GM18517 (cell line): ENCODE data around the gene GNS.
"Not testable (repeated sequence)": the region's sequence is repeated elsewhere in the genome, so short reads cannot be mapped to it uniquely, and the experiment has no call there.

Source experiments
- ATAC-seq: cut with Tn5 transposase; IDR thresholded peaks from one replicate; pipeline ENCODE4 v1.9.1; 2021; ENCODE audit warnings: mild to moderate bottlenecking, moderate library complexity; ENCODE audit not compliant: unreplicated experiment

GNS gene

DNA sequence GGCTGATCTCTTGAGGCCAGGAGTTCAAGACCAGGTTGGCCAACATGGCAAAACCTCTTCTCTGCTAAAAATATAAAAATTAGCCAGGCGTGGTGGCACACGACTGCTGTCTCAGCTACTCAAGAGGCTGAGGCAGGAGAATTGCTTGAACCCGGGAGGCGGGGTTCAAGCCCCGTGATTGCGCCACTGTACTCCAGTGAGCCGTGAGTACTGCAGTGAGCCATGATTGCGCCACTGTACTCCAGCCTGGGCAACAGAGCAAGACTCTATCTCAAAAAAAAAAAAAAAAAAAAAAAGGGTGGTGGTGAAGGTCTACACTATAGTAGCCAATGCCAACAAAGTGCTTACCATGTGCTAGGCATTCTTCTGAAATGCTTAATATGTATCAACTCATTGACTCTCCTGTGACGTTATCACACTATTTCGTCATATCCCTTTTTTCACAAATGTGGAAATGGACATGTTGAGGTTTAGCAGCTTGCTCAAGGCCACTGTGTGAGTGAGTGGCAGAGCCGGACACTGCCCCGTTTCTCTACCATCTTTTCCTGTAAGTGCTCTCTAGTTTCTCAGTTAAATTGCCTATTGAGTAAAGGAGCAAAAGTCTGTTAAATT is 59.6 kb downstream of the GNS start:
- ATAC-seq = no peak

DNA sequence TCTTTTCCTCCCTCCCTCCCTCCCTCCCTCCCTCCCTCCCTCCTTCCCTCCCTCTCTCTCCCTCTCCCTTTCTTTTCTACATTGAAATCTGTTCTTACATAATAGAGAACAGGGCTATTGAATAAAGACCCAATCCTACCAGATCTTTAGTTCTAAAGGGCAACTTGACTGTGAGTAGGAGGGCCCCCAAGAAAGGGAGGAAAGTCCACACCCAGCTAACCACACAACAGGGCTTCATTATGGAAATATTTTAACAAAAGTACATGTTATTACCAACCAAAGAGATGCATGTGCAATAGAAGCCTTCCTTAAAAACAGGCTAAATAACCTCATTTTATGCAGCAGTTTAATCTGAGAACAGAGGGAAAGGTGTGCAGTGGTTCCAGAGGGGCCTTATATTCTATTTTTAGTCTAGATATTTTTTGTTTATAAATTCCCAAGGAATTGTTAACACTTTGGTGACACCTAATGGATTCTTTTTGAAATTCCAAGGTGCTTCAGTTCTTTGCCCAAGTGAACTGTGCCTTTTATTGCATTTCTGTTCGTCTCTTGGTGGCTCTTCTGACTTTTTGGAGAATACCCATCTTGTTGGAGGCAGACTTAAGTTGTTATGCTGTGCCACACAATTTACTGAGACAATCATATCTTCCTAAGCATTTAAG is 63.0 kb downstream of the GNS start:
- ATAC-seq = no peak

DNA sequence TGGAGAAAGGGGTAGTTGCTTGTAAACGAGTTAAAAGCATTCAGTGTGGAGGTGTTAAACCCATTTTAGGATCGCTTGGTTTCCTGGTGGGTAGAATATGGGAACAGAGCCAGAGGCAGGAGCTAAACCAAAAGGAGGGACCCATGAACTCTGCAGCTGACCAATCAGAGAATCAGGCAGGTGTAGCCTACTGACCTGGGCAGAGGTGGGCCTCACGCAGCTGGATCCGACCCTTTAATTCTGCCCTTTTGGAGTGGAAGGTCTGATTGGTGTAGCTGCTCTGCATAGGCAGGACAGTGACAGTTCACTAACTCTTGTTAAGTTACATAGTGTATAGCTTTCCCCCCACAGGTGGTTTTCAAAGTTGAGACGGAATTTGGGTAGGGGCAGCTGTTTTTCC is 63.7 kb downstream of the GNS start:
- ATAC-seq = no peak

DNA sequence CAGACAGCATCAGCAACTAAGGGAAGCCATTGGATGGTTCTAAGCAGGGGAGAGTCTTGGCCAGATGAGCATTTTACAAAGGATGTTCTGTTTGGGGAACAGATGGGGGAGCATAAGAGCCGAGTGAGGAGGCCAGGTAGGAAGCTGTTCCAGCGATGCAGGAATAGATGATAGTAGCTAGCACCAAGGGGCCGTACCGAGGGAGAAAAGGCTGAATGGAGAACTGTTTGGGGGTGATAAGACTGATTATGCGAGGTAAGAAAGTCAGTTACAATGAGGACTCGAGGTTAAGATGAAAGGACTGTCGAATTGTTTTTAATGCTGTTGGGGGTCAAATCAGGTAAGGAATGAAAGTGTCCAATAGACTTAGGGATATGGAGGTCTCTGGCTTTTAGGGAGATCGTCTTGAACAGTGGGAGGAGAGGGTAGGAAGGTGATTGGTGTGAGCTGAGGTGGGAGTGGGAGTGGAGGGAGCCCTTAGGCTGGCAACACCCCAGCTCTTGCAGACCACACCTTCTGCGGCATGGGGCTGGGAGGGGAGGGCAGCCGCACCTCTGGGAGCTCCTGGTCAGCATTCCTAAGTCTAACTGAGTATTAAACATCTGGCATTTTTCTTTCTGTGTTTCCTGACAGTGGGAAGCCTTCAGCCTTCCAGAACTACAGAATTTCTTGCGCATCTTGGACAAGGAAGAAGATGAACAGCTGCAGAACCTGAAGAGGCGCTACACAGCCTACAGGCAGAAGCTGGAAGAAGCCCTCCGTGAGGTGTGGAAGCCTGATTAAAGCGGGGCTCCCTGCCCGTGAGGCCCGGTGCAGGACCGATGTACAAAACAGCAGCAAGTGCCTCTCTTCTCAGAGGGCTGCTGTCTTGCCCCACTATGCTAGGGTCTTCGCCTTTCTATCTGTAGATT is 64.8 kb downstream of the GNS start:
- no peak for ATAC-seq

GRCh38 chr12:64691795-64692583 is 67.2 kb downstream of the GNS start:
- ATAC-seq = no peak

DNA sequence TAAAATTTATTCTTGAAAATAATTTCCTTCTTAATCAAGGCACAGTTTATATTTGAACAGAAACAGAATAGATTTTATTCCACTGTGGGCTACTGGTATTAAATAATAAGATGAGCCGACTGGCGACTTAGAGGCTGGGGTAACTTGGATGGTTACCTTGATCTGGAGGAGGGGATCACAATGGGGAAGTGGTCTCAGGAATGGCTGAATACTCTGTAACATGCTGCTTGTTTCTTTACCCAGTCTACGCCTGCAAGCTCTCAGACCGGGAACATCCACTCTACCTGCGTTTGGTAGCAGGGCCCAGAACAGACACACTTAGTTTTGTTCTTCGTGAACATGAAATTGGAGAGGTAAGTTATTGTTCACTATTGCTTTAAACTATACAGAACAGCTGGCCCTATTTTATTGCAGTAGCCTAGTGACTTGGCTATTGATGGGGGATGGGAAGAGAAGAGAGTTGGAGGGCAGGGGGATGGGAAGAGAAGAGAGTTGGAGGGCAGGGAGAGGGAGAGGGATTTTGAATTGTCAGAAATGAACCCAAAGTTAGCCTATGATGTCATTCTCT is 67.9 kb downstream of the GNS start:
- ATAC-seq = no peak

- not testable (repeated sequence) for ATAC-seq
Measured at GRCh38 chr12:64690236-64690635, 69.0 kb downstream of the GNS start.

GRCh38 chr12:64688715-64689114 is 70.5 kb downstream of the GNS start:
- no peak for ATAC-seq

GRCh38 chr12:64688219-64688618 is 71.0 kb downstream of the GNS start:
- ATAC-seq = no peak

DNA sequence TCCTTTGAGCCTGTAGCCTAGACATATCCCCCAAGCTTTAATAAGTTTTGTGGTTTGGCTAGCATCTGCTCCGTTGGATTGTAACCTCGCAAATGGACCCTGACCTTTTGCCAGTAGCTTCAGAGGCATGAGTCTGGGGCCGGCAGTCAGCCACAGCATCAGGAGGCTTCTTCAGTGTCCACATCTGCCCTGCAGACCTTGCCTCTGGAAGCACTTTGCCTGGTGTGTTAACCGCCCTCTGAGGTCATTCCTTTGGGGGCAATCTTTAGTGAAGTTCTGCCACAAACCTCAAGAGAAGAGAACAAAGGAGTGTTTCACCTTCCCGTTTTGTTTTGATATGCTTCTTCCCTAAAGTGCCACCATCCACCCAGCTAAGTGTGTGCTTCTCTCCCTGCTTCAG is 71.4 kb downstream of the GNS start:
- ATAC-seq = no peak

GRCh38 chr12:64685605-64686004 is 73.6 kb downstream of the GNS start:
- no peak for ATAC-seq

GRCh38 chr12:64685050-64685449 is 74.2 kb downstream of the GNS start:
- no peak for ATAC-seq

GRCh38 chr12:64683816-64684543 is 75.2 kb downstream of the GNS start:
- no peak for ATAC-seq

GRCh38 chr12:64682572-64683277 is 76.5 kb downstream of the GNS start:
- no peak for ATAC-seq

DNA sequence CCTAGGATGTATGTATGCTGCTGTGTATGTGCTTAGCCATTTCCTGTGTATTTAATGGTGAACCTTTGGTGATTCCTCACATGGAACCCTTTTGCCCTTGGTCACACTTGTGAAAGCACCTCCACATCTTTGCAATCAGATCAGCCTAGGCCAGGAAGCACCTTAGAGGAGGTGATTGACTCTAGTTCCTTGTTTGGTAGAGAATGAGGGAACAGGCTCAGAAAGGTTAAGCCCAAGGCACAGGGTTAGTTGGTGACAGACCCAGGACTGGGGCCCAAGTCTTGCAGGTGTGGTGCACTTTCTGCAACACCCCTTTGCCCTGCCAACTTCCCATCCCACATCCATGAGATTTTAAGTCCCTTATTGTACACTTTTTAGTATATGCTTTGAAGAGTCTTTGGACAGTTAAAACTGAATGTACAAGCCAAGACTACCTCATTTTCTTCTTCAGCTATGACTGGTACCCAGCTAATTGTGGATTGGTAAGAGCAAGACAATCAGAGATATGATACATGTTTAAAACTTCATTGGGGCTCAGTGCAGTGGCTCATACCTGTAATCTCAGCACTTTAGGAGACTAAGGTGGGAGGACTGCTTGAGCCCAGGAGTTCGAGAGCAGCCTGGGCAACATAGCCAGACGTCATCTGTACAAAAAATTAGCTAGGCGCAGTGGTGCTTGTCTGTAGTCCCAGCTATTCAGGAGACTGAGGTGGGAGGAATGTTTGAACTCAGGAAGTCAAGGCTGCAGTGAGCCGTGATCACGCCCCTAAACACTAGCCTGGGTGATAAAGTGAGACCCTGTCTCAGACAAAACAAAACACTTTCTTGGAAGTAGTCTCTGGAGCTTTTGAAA is 77.8 kb downstream of the GNS start:
- ATAC-seq = no peak

DNA sequence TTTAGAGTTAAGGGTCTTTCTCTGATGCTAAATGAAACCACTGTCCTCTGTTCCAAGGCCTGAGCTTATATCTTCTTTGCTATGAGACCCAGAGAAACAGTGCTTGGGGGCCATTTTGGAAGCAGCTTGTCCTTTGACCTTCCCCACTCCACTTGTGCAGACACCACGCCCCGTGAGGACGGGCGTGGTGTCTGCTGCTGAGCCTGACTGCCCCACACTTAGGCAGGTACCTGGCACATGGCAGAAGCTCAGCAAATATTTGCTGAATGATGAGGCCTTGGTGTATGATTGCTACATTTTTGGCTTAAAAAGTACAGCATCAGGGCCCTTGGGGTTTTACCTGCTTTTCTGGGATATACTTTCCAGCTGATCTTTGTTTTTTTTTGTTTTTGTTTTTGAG is 79.0 kb downstream of the GNS start:
- no peak for ATAC-seq

- no peak for ATAC-seq
Measured at GRCh38 chr12:64679487-64680001, 79.7 kb downstream of the GNS start.

DNA sequence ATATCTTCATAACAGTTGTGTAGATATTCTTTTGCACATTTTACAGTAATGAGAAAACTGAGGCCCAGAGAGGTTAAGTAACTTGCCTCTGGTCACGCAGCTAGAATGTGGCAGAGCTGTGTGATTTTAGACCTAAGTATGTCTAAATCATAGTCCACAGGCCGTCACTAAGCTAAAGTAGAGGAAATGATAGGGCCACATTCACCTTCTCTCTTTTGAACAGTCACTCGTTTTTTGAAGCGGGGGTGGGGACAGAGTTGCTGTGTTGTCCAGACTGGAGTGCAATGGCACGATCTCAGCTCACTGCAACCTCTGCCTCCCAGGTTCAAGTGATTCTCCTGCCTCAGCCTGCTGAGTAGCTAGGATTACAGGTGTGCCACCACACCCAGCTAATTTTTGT is 80.4 kb downstream of the GNS start:
- no peak for ATAC-seq
